ENCODE data around the gene TSHZ2.

Gene TSHZ2

GRCh38 chr20:52972190-52972937 is at the start of gene TSHZ2:
TSHZ2 (plus strand) TSS chr20:52972358; CDS start chr20:52973294, 936 bp downstream.
- peaks cover 34% of the 10 kb centered on the region for H3K4me1 Mint-ChIP-seq
- DNase-seq: peak; percentile 26
- peak within 1 kb of the TSS; percentile 91 for H3K4me3 Mint-ChIP-seq
- peaks cover 34% of the 10 kb centered on the region for H3K27me3 Mint-ChIP-seq
- peak within 1 kb of the TSS; percentile 88 for H3K27ac Mint-ChIP-seq
- no peaks in the 10 kb centered on the region for H3K9me3 Mint-ChIP-seq
- peak; percentile 42 for ATAC-seq
- peaks cover 1% of the 10 kb centered on the region for H3K36me3 Mint-ChIP-seq (ENCODE audit: low read depth)

DNA sequence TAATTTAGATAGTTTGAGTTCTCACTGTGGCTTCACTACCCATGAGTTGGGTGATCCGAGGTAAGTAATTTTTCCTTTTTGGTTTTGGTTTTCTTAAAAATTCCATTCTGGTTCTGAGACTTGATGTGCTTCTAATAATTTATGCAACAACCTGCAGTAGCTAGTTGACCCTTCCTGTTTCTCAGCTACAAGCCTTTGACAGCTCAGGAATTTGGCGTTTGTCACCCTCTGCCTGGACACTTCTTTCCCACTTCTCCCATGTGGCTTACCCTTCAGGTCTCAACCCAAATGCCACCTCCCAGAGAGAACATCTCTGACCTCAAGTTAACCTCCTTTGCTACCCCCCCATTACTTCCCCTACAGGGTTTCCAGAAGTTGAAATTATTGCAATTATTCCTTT is 49.7 kb upstream of the TSHZ2 start:
- H3K9me3 Mint-ChIP-seq: no peaks in the 10 kb centered on the region
- DNase-seq (no peak), ATAC-seq (no peak)
- peaks cover 8% of the 10 kb centered on the region for H3K27me3 Mint-ChIP-seq
- peaks cover 3% of the 10 kb centered on the region for H3K36me3 Mint-ChIP-seq (ENCODE audit: low read depth)
- no peak overlapping the region for H3K27ac Mint-ChIP-seq
- H3K4me1 Mint-ChIP-seq: peaks cover 20% of the 10 kb centered on the region
- no peak overlapping the region for H3K4me3 Mint-ChIP-seq

GRCh38 chr20:52923123-52923937 is 48.8 kb upstream of the TSHZ2 start:
- Mint-ChIP-seq H3K27ac (no peak overlapping the region), H3K36me3 (ENCODE audit: low read depth) (peaks cover 3% of the 10 kb centered on the region), H3K27me3 (peaks cover 8% of the 10 kb centered on the region), H3K4me1 (peaks cover 20% of the 10 kb centered on the region), H3K9me3 (no peaks in the 10 kb centered on the region), H3K4me3 (no peak overlapping the region)
- DNase-seq (no peak), ATAC-seq (no peak)

GRCh38 chr20:52924411-52925271 is 47.5 kb upstream of the TSHZ2 start:
- DNase-seq (no peak), ATAC-seq (peak; percentile 80)
- peaks cover 10% of the 10 kb centered on the region for H3K27me3 Mint-ChIP-seq
- no peak overlapping the region for H3K4me3 Mint-ChIP-seq
- H3K27ac Mint-ChIP-seq: no peak overlapping the region
- H3K36me3 Mint-ChIP-seq (ENCODE audit: low read depth): peaks cover 3% of the 10 kb centered on the region
- peaks cover 4% of the 10 kb centered on the region for H3K9me3 Mint-ChIP-seq
- H3K4me1 Mint-ChIP-seq: peaks cover 20% of the 10 kb centered on the region

DNA sequence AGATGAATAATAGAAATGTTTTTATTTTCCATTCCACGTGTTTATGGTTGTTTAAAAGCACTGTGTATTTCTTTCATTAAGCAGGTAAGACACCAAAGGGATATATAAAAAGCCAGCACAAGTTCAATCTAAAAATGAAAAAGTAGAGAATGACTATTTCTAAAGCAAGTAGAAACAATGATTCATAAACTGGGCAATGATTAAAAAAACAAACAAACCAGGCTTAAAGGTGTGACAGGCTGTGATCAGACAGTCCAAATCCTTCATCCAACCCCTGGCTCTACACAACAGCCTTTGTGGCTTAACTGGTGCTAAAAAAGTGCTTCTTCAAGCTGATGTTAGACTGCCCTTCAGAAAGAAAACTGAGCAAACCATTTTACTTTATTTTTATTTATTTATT is 45.7 kb upstream of the TSHZ2 start:
- DNase-seq (no peak), ATAC-seq (no peak)
- Mint-ChIP-seq H3K4me1 (peaks cover 20% of the 10 kb centered on the region), H3K4me3 (no peak overlapping the region), H3K27me3 (peaks cover 10% of the 10 kb centered on the region), H3K9me3 (peaks cover 4% of the 10 kb centered on the region), H3K36me3 (ENCODE audit: low read depth) (peaks cover 3% of the 10 kb centered on the region), H3K27ac (no peak overlapping the region)

- Mint-ChIP-seq H3K27me3 (peaks cover 2% of the 10 kb centered on the region), H3K4me3 (no peak overlapping the region), H3K27ac (no peak overlapping the region), H3K9me3 (peaks cover 4% of the 10 kb centered on the region), H3K36me3 (ENCODE audit: low read depth) (no peaks in the 10 kb centered on the region), H3K4me1 (no peaks in the 10 kb centered on the region)
- DNase-seq: no peak
- no peak for ATAC-seq
Measured at GRCh38 chr20:52933867-52934266, 38.3 kb upstream of the TSHZ2 start.

DNA sequence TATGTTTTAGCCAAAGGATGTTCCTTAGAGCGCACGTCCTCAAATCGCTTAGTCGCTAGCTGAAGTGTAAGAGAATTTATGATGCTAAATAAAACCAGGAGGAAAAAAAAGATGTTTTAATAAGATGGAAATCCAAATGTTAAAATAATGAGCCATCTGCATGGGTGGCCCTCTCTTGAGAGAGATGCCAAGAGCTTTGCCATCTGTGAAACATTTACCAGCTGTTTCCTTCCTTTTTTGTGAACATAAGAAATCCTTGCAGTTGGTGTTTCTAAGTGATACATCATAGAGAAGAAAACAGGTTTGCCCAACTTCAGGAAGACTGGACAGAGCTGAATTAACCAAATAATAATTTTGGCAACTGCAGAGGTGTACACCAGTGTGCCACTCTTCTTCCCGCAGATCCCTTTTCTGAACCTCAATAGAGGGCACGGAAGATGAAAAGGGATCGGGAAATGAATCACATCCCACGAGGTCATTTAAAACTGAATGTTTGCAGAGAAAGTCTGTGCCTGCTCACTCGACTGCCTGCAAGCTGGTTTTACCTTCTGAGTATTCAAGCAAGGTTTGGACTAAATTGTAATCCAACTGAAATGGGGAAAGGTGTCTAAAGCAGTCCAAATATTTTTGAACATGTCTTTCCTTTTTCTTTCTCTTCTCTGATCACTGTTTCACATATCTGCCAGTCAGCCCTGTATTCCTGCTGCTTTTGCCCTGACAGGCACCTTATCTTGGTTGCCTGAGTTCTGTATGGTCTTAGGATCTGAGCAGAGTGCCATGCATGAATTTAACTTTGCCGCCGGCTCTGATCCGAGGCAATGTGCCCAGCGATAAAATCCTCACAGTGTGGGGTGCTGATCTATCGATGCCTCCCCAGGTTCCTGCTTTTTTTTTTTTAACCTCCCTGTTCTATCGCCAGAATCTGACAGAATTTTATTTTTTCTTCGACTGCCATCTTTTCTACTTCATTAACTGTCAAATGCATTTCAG is 35.5 kb upstream of the TSHZ2 start:
- Mint-ChIP-seq H3K36me3 (ENCODE audit: low read depth) (no peaks in the 10 kb centered on the region), H3K27ac (no peak overlapping the region), H3K27me3 (no peaks in the 10 kb centered on the region), H3K9me3 (no peaks in the 10 kb centered on the region), H3K4me1 (no peaks in the 10 kb centered on the region), H3K4me3 (no peak overlapping the region)
- no peak for DNase-seq
- no peak for ATAC-seq

- Mint-ChIP-seq H3K27ac (no peak overlapping the region), H3K36me3 (ENCODE audit: low read depth) (no peaks in the 10 kb centered on the region), H3K9me3 (no peaks in the 10 kb centered on the region), H3K27me3 (no peaks in the 10 kb centered on the region), H3K4me3 (no peak overlapping the region), H3K4me1 (no peaks in the 10 kb centered on the region)
- DNase-seq (no peak), ATAC-seq (no peak)
Measured at GRCh38 chr20:52937591-52938100, 34.5 kb upstream of the TSHZ2 start.

- Mint-ChIP-seq H3K27ac (no peak overlapping the region), H3K4me3 (no peak overlapping the region), H3K4me1 (peaks cover 3% of the 10 kb centered on the region), H3K9me3 (no peaks in the 10 kb centered on the region), H3K36me3 (ENCODE audit: low read depth) (no peaks in the 10 kb centered on the region), H3K27me3 (no peaks in the 10 kb centered on the region)
- no peak for ATAC-seq
- DNase-seq: no peak
Measured at GRCh38 chr20:52939141-52939540, 33.0 kb upstream of the TSHZ2 start.

- DNase-seq (no peak), ATAC-seq (no peak)
- H3K27me3 Mint-ChIP-seq: no peaks in the 10 kb centered on the region
- H3K27ac Mint-ChIP-seq: no peak overlapping the region
- peaks cover 3% of the 10 kb centered on the region for H3K4me1 Mint-ChIP-seq
- no peak overlapping the region for H3K4me3 Mint-ChIP-seq
- H3K9me3 Mint-ChIP-seq: no peaks in the 10 kb centered on the region
- no peaks in the 10 kb centered on the region for H3K36me3 Mint-ChIP-seq (ENCODE audit: low read depth)
Measured at GRCh38 chr20:52941808-52942207, 30.4 kb upstream of the TSHZ2 start.

DNA sequence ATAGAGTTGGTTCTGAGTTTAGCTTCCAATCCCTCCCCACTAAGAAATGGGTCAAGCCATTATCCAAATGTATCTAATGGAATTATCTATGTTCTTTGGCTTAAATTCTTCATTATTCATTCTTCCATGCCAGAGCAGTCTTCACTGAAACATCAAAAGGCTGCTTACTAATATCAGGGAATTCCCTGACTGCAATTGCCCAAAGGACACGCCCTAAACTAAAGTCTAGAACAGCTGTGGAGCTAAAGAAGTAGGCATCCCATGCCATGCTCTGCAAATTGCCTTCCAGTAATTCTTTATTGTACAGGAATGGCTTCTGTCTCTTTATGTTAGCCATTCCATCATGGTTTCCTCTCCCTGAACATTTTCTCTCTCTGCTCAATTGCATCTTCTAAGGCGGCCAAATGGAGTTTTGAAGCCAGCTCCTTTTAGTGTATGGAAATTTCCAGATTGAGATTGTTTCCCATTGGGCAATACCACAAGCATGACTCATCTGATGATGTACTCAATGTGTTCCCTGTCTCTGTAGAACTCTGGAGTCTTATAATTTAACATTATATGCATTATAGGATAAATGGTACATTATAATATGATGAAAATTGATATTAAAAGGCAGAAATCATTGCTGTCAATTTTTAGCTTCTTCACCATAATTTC is 28.8 kb upstream of the TSHZ2 start:
- Mint-ChIP-seq H3K27ac (no peak overlapping the region), H3K4me3 (no peak overlapping the region), H3K4me1 (peaks cover 3% of the 10 kb centered on the region), H3K27me3 (no peaks in the 10 kb centered on the region), H3K9me3 (no peaks in the 10 kb centered on the region), H3K36me3 (ENCODE audit: low read depth) (no peaks in the 10 kb centered on the region)
- DNase-seq: no peak
- ATAC-seq: no peak

DNA sequence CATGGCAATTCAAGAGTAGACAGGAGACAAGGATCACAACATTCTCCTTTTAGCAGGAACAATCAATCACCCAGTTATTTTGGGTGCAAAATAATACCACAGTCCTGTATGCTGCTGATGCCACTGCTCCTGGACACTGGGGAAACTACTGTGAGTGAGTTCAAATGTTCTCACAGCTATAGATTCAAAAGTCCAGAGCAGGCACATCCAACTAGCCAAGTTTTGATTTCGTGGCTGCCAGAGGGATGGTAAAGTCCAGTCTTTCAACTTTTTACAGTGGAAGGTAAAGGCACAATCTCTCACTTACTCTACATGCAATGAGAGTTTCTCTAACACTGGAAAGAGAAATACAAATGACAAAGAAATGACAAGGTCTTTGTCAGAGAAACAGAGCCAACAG is 26.9 kb upstream of the TSHZ2 start:
- H3K9me3 Mint-ChIP-seq: no peaks in the 10 kb centered on the region
- no peaks in the 10 kb centered on the region for H3K27me3 Mint-ChIP-seq
- DNase-seq (no peak), ATAC-seq (no peak)
- H3K4me1 Mint-ChIP-seq: peaks cover 3% of the 10 kb centered on the region
- no peak overlapping the region for H3K4me3 Mint-ChIP-seq
- no peaks in the 10 kb centered on the region for H3K36me3 Mint-ChIP-seq (ENCODE audit: low read depth)
- no peak overlapping the region for H3K27ac Mint-ChIP-seq

GRCh38 chr20:52945862-52946522 is 26.2 kb upstream of the TSHZ2 start:
- Mint-ChIP-seq H3K36me3 (ENCODE audit: low read depth) (no peaks in the 10 kb centered on the region), H3K4me3 (no peak overlapping the region), H3K9me3 (no peaks in the 10 kb centered on the region), H3K27me3 (no peaks in the 10 kb centered on the region), H3K27ac (no peak overlapping the region), H3K4me1 (peaks cover 3% of the 10 kb centered on the region)
- ATAC-seq: no peak
- DNase-seq: no peak

Data from activated naive CD8-positive, alpha-beta T cell treated with anti-CD3 and anti-CD28 coated beads, Interleukin-2, amount 50 U/mL, for 24 hours (primary cell).